ENCODE results near the gene PAQR4. TPM values are rescaled to one million over a fixed set of nuclear protein-coding genes. Genes with fewer than 3 reads are reported as not detected.
A peak's percentile ranks its signal among the peaks of the same experiment; 100 is the strongest.

The PAQR4 gene
- total and polyA plus RNA-seq, 2 of the 13 experiments (the other 11 are each of a cell fraction or from before 2014, with no cell fraction given) = 15.9 to 24.8 TPM

DNA sequence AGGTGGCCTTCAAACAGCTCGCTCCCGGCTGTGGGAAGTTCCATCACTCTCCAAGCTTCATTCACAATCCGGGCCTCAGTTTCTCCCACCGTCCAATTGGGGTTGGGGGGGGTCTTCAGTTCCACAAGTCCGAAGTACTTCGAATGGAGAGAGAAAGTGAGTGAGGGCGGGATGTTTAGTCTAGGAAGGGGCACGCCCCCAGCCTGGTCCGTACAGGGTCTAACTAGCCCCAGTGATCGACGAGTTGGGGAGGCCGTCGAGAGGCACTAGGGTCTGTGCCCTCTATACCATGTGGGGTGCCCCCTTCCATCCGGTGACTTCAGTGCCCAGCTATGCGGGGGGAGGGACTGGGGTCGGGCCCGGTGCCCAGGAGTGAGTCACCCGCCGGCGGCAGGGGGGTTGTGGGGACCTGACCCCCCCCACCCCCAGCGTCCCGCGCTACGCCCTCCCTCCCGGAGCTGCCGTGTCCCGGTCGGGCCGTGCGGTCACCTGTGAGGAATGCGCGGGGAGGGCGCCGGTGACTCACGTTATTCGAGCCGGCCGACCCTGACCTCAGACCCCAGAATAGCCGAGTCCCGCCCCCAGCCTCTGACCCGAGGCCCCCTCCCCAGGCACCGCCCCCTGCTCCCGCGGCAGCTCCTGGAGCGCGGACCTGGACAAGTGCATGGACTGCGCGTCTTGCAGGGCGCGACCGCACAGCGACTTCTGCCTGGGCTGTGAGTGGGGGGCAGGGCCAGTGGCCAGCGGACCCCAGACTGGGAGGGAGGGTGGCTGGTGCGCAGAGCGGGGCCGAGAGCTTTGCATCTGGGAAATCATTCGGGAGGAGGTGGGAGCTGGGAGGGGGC is 51.7 kb downstream of the PAQR4 start (continued):
- TF ChIP-seq AHDC1 (CRISPR knock-in tag; IDR thresholded peaks at IDR 0.05; ENCODE audit: borderline replicate concordance) = 0 out of 2 replicates have a peak, but pooled peaks have one; percentile 13
- 0 out of 2 replicates have a peak, but pooled peaks have one; percentile 28 for TF ChIP-seq ARHGAP35 (CRISPR knock-in tag; IDR thresholded peaks at IDR 0.05; ENCODE audit: borderline replicate concordance)
- TF ChIP-seq ZBTB3 (CRISPR knock-in tag; IDR thresholded peaks at IDR 0.05; ENCODE audit: borderline replicate concordance, low read depth) = peak; percentile 59; the same call in 1 of the 2 replicates
- peak; percentile 83; the same call in 1 of the 2 replicates for TF ChIP-seq TFAP4 (IDR thresholded peaks at IDR 0.05; ENCODE audit: borderline replicate concordance, low read depth)
- peak; percentile 82 for TF ChIP-seq RXRB (CRISPR knock-in tag; IDR thresholded peaks at IDR 0.05; ENCODE audit: borderline replicate concordance)
- TF ChIP-seq IKZF4 (CRISPR knock-in tag; IDR thresholded peaks at IDR 0.05; ENCODE audit: borderline replicate concordance, low read depth, not compliant biosample characterization) = peak; percentile 8
- no peak for TF ChIP-seq HOXA9 (CRISPR knock-in tag; IDR thresholded peaks at IDR 0.05; ENCODE audit: borderline replicate concordance)
- TF ChIP-seq DNMT1 (CRISPR knock-in tag; IDR thresholded peaks at IDR 0.05) = no peak
- no peak for TF ChIP-seq ZXDC (CRISPR knock-in tag; IDR thresholded peaks at IDR 0.05)
- no peak for TF ChIP-seq NFE2 (CRISPR knock-in tag; IDR thresholded peaks at IDR 0.05)
- TF ChIP-seq POLR2A (IDR thresholded peaks at IDR 0.05; ENCODE audit: insufficient read depth in 1 of 2, low read depth in 2 of 2, low read length in 2 of 2) = peak in 1 of 2 experiments; percentile 67; a peak in 3 of 4 replicates
- peak; percentile 40; the same call in 1 of the 2 replicates for TF ChIP-seq ZNF350 (CRISPR knock-in tag; IDR thresholded peaks at IDR 0.05; ENCODE audit: borderline replicate concordance, low read depth)
- peak; percentile 85 for TF ChIP-seq NR2F6 (IDR thresholded peaks at IDR 0.05)
- TF ChIP-seq NR2F6 (CRISPR knock-in tag; IDR thresholded peaks at IDR 0.05) = peak; percentile 95
- TF ChIP-seq ZNF17 (CRISPR knock-in tag; IDR thresholded peaks at IDR 0.05) = 0 out of 2 replicates have a peak, but pooled peaks have one; percentile 45
- TF ChIP-seq ASH2L (IDR thresholded peaks at IDR 0.05; ENCODE audit: insufficient read length, low read depth, low read length) = peak; percentile 70
- TF ChIP-seq ZBTB20 (CRISPR knock-in tag; IDR thresholded peaks at IDR 0.05; ENCODE audit: borderline replicate concordance, low read depth) = peak; percentile 61; the same call in 1 of the 2 replicates
